Upper lobe of left lung (tissue), 4 donors: ENCODE results near the gene PDE4B.

Source experiments
- CTCF ChIP-seq, 6 experiments: fragments of 450-650 bp in 4 of 6; fragments of 200-600 bp in 2 of 6; sonication (generic) in 2 of 6; IDR thresholded peaks; one replicate each; pipeline ENCODE4 v1.5.1; 2016 to 2019; ENCODE audit warnings: antibody characterized with exemption in 6 of 6
- EP300 ChIP-seq, 4 donors: sonication (generic); formaldehyde crosslinking; IDR thresholded peaks; one replicate each; pipeline ENCODE4 v1.5.1; 2017; ENCODE audit warnings: antibody characterized with exemption in 4 of 4, control low read depth in 2 of 4
- POLR2A ChIP-seq, 4 donors: fragments of 450-650 bp; IDR thresholded peaks; one replicate each; pipeline ENCODE4 v1.5.1; 2016 to 2017; ENCODE audit warnings: antibody characterized with exemption in 4 of 4, mild to moderate bottlenecking in 2 of 4
- POLR2AphosphoS5 ChIP-seq, 2 donors: sonication (generic); formaldehyde crosslinking; IDR thresholded peaks; one replicate each; pipeline ENCODE4 v1.5.1; 2017; ENCODE audit warnings: antibody characterized with exemption in 2 of 2

DNA sequence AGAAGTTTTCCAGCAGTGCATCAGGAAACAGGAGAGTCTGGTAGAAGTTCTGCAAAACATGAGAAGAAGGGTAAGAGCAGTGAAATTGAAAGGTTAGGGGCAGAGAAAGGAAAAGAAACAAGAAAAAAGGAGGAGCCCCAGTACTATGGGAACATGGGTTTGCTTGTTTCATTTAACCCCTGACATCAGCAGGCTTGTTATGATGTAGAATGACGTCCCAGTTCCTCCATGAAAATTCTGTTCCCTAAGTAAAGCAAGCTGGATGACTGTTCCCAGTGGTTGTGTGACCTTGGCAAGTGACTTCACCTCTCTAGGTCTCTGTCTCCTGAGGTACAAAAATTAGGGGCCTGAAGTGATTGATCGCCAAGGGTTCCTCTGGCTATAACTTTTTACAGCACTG, 472.6 kb downstream of the PDE4B start:
- TF ChIP-seq CTCF (IDR thresholded peaks at IDR 0.05) = no peak
- TF ChIP-seq POLR2AphosphoS5 (IDR thresholded peaks at IDR 0.05) = no peak
- TF ChIP-seq EP300 (IDR thresholded peaks at IDR 0.05) = no peak
- TF ChIP-seq POLR2A (IDR thresholded peaks at IDR 0.05) = no peak
